ENCODE data around the gene B3GAT2.

- TF ChIP-seq CTCF (conservative IDR thresholded peaks at IDR 0.05; ENCODE audit: low read length) = no peak
- TF ChIP-seq EZH2phosphoT487 (IDR thresholded peaks at IDR 0.05; ENCODE audit: borderline replicate concordance, low read depth, low read length) = no peak
Measured at GRCh38 chr6:70841112-70841511, 115.7 kb downstream of the B3GAT2 start.
